ENCODE data around the gene LIPE. TPM values are rescaled to one million over a fixed set of nuclear protein-coding genes. Genes with fewer than 3 reads are reported as not detected.

Gene LIPE
- total and polyA plus RNA-seq, 2 experiments from 2014 or later, result 5.8 to 10.9 TPM

DNA sequence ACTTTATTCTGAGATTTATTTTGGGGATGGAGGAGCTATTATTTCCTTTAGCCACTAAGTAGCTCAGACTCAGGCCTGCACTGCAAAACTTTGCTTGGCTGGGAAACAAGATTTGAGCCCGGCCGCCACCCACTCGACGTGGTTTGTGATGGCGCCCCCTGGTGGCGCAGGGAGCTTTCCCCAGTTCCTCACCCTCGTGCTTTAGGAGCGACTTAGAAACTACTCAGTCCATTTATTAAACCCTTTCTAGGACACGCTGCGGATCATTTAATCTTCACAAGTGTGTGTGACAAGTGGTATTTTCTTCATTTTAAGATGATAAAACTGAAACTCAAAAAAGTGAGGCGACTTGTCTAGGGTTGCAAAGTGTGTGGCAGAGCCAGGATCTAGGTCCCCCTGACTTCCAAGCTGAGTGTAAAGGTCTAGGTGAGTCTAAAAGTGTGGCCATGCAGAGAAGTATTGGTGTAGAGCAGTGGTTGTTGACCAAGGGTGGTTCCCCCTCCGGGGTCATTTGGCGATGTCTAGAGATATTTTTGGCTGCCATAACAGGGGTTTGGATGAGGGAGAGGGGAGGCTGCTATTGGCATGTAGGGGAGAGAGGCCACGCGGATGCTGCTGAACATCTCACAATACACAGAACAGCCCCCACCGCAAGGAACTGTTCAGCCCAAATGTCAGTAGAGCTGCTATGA lies 13.3 kb upstream of the LIPE start:
- no peak overlapping the region for H3K4me3 ChIP-seq
- no peaks in the 10 kb centered on the region for H3K79me2 ChIP-seq (replicated peaks; ENCODE audit: insufficient read depth)
- no peaks in the 10 kb centered on the region for H3K36me3 ChIP-seq (ENCODE audit: insufficient read depth)
- 0 out of 2 replicates have a peak, but pooled peaks cover 3% of the 10 kb centered on the region for H4K20me1 ChIP-seq (replicated peaks; ENCODE audit: insufficient read depth)
- H3K4me1 ChIP-seq (ENCODE audit: insufficient read depth), result 0 out of 2 replicates have a peak, but pooled peaks cover 5% of the 10 kb centered on the region
- no peak overlapping the region for H2AFZ ChIP-seq
- DNase-seq (ENCODE audit: low spot score) (peak; percentile 91), ATAC-seq (peak; percentile 79)
- H3K9me3 Mint-ChIP-seq, result no peaks in the 10 kb centered on the region; the same call in 2 of the 3 replicates
- peaks cover 4% of the 10 kb centered on the region; the same call in 1 of the 2 replicates for H3F3A ChIP-seq (replicated peaks; ENCODE audit: low read depth)
- peaks cover 3% of the 10 kb centered on the region for H3K27me3 Mint-ChIP-seq (ENCODE audit: insufficient read depth, low read depth, poor library complexity)
- H3K4me1 Mint-ChIP-seq, result peaks cover 18% of the 10 kb centered on the region
- H3K9me2 ChIP-seq (ENCODE audit: insufficient read depth), result no peaks in the 10 kb centered on the region
- H3K4me3 Mint-ChIP-seq, result no peak overlapping the region
- H3K27ac Mint-ChIP-seq, result no peak overlapping the region; the same call in 1 of the 2 replicates
- H3K27me3 ChIP-seq (ENCODE audit: insufficient read depth), result no peaks in the 10 kb centered on the region
- no peak overlapping the region for H3K4me2 ChIP-seq
- no peak for TF ChIP-seq NANOG (IDR thresholded peaks at IDR 0.05; ENCODE audit: borderline replicate concordance)
- peak; percentile 90 to 99 for TF ChIP-seq CTCF (conservative IDR thresholded peaks at IDR 0.05; ENCODE audit: low read depth in 2 of 2)
- TF ChIP-seq, protein P1, sequence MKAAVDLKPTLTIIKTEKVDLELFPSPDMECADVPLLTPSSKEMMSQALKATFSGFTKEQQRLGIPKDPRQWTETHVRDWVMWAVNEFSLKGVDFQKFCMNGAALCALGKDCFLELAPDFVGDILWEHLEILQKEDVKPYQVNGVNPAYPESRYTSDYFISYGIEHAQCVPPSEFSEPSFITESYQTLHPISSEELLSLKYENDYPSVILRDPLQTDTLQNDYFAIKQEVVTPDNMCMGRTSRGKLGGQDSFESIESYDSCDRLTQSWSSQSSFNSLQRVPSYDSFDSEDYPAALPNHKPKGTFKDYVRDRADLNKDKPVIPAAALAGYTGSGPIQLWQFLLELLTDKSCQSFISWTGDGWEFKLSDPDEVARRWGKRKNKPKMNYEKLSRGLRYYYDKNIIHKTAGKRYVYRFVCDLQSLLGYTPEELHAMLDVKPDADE (IDR thresholded peaks at IDR 0.05), result no peak
- no peak for TF ChIP-seq JUNB (IDR thresholded peaks at IDR 0.05; ENCODE audit: unreplicated experiment)
- H3K27ac ChIP-seq (ENCODE audit: low read depth), result no peak overlapping the region
- no peaks in the 10 kb centered on the region for H3K36me3 Mint-ChIP-seq (ENCODE audit: low read depth)

DNA sequence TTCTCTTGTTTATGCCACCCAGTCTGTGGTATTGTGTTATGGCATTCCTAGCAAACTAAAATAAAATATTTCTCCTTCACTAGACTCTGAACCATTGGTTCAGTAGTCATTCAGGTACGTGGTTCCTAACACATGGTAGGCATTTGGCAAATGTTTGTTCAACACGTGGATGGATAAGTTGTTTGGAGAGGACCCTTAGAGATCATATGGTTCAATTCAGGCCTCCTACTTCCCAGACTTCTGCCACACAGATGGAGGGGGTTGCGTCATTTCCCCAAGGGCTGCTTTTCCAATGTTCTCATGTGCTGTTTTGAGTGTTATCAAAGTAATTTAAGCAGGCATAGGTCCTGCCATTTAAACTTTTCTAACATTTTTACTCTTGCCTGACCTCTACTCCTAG lies 8.8 kb upstream of the LIPE start:
- peaks cover 7% of the 10 kb centered on the region; the same call in 1 of the 2 replicates for H3F3A ChIP-seq (replicated peaks; ENCODE audit: low read depth)
- H3K79me2 ChIP-seq (replicated peaks; ENCODE audit: insufficient read depth), result no peaks in the 10 kb centered on the region
- H3K4me1 Mint-ChIP-seq, result peaks cover 7% of the 10 kb centered on the region; the same call in 2 of the 3 replicates
- H3K27me3 Mint-ChIP-seq (ENCODE audit: insufficient read depth, low read depth, poor library complexity), result peaks cover 9% of the 10 kb centered on the region
- H4K20me1 ChIP-seq (replicated peaks; ENCODE audit: insufficient read depth), result 0 out of 2 replicates have a peak, but pooled peaks cover 3% of the 10 kb centered on the region
- H3K27ac ChIP-seq (ENCODE audit: low read depth), result no peak overlapping the region
- H3K9me2 ChIP-seq (ENCODE audit: insufficient read depth), result no peaks in the 10 kb centered on the region
- no peaks in the 10 kb centered on the region for H3K9me3 Mint-ChIP-seq
- H3K36me3 Mint-ChIP-seq (ENCODE audit: low read depth), result no peaks in the 10 kb centered on the region
- no peaks in the 10 kb centered on the region for H3K36me3 ChIP-seq (ENCODE audit: insufficient read depth)
- H3K27ac Mint-ChIP-seq, result no peak overlapping the region
- no peak overlapping the region for H2AFZ ChIP-seq
- H3K4me2 ChIP-seq, result no peak overlapping the region
- no peaks in the 10 kb centered on the region for H3K4me1 ChIP-seq (ENCODE audit: insufficient read depth)
- no peak overlapping the region for H3K4me3 ChIP-seq
- ATAC-seq (no peak), DNase-seq (ENCODE audit: low spot score) (no peak)
- H3K27me3 ChIP-seq (ENCODE audit: insufficient read depth), result no peaks in the 10 kb centered on the region
- no peak overlapping the region for H3K4me3 Mint-ChIP-seq
- TF ChIP-seq ZNF114 (CRISPR knock-in tag; IDR thresholded peaks at IDR 0.05) (no peak), CTCF (conservative IDR thresholded peaks at IDR 0.05; ENCODE audit: low read depth in 2 of 2) (no peak), EZH2phosphoT487 (IDR thresholded peaks at IDR 0.05; ENCODE audit: unreplicated experiment) (no peak), STAT1 (IDR thresholded peaks at IDR 0.05; ENCODE audit: unreplicated experiment) (no peak), JUNB (IDR thresholded peaks at IDR 0.05; ENCODE audit: unreplicated experiment) (no peak), ZNF331 (CRISPR knock-in tag; IDR thresholded peaks at IDR 0.05; ENCODE audit: low read depth) (no peak), CREB1 (CRISPR knock-in tag; IDR thresholded peaks at IDR 0.05; ENCODE audit: low read depth) (no peak)
- TF ChIP-seq, protein P1 (IDR thresholded peaks at IDR 0.05), result no peak
- TF ChIP-seq, protein P2, sequence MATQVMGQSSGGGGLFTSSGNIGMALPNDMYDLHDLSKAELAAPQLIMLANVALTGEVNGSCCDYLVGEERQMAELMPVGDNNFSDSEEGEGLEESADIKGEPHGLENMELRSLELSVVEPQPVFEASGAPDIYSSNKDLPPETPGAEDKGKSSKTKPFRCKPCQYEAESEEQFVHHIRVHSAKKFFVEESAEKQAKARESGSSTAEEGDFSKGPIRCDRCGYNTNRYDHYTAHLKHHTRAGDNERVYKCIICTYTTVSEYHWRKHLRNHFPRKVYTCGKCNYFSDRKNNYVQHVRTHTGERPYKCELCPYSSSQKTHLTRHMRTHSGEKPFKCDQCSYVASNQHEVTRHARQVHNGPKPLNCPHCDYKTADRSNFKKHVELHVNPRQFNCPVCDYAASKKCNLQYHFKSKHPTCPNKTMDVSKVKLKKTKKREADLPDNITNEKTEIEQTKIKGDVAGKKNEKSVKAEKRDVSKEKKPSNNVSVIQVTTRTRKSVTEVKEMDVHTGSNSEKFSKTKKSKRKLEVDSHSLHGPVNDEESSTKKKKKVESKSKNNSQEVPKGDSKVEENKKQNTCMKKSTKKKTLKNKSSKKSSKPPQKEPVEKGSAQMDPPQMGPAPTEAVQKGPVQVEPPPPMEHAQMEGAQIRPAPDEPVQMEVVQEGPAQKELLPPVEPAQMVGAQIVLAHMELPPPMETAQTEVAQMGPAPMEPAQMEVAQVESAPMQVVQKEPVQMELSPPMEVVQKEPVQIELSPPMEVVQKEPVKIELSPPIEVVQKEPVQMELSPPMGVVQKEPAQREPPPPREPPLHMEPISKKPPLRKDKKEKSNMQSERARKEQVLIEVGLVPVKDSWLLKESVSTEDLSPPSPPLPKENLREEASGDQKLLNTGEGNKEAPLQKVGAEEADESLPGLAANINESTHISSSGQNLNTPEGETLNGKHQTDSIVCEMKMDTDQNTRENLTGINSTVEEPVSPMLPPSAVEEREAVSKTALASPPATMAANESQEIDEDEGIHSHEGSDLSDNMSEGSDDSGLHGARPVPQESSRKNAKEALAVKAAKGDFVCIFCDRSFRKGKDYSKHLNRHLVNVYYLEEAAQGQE (IDR thresholded peaks at IDR 0.05; ENCODE audit: unreplicated experiment), result no peak

Data from GM23338 (cell line).